HG03066 (cell line): ENCODE results near the gene RABGEF1.
"Not testable (repeated sequence)": the region's sequence is repeated elsewhere in the genome, so short reads cannot be mapped to it uniquely, and the experiment has no call there.

Experiments used
- ATAC-seq: cut with Tn5 transposase; IDR thresholded peaks from one replicate; pipeline ENCODE4 v1.9.1; 2021; ENCODE audit warnings: low read depth; ENCODE audit not compliant: unreplicated experiment

The RABGEF1 gene

GRCh38 chr7:66734006-66734405 lies 6.5 kb upstream of the RABGEF1 start:
- ATAC-seq: no peak

- ATAC-seq: no peak
Observed at GRCh38 chr7:66735154-66735553, 5.4 kb upstream of the RABGEF1 start.

GRCh38 chr7:66735850-66736249 lies 4.7 kb upstream of the RABGEF1 start:
- ATAC-seq: no peak

GRCh38 chr7:66736892-66737291 lies 3.6 kb upstream of the RABGEF1 start:
- no peak for ATAC-seq

GRCh38 chr7:66737667-66738066 lies 2.9 kb upstream of the RABGEF1 start:
- ATAC-seq: no peak

- ATAC-seq: no peak
Observed at GRCh38 chr7:66739477-66739876, 1.1 kb upstream of the RABGEF1 start.

- ATAC-seq: no peak
Observed at GRCh38 chr7:66739953-66740301, 606 bp upstream of the RABGEF1 start.

GRCh38 chr7:66740980-66741709 lies 612 bp downstream of the RABGEF1 start:
- ATAC-seq: peak; percentile 34

GRCh38 chr7:66741710-66742049 lies 1.1 kb downstream of the RABGEF1 start:
- ATAC-seq: no peak

GRCh38 chr7:66742298-66742697 lies 1.8 kb downstream of the RABGEF1 start:
- not testable (repeated sequence) for ATAC-seq

- ATAC-seq: no peak
Observed at GRCh38 chr7:66743920-66744319, 3.4 kb downstream of the RABGEF1 start.

- ATAC-seq: no peak
Observed at GRCh38 chr7:66747385-66747784, 6.9 kb downstream of the RABGEF1 start.

- no peak for ATAC-seq
Observed at GRCh38 chr7:66747881-66748511, 7.5 kb downstream of the RABGEF1 start.

- ATAC-seq: no peak
Observed at GRCh38 chr7:66748791-66749190, 8.3 kb downstream of the RABGEF1 start.

- ATAC-seq: no peak
Observed at GRCh38 chr7:66751945-66752344, 11.4 kb downstream of the RABGEF1 start.

- no peak for ATAC-seq
Observed at GRCh38 chr7:66754541-66754940, 14.0 kb downstream of the RABGEF1 start.

GRCh38 chr7:66755059-66755458 lies 14.5 kb downstream of the RABGEF1 start:
- not testable (repeated sequence) for ATAC-seq

GRCh38 chr7:66756227-66756626 lies 15.7 kb downstream of the RABGEF1 start:
- not testable (repeated sequence) for ATAC-seq

GRCh38 chr7:66756889-66757288 lies 16.4 kb downstream of the RABGEF1 start:
- ATAC-seq: no peak

GRCh38 chr7:66757939-66758338 lies 17.4 kb downstream of the RABGEF1 start:
- ATAC-seq: no peak

- ATAC-seq: peak; percentile 85
Observed at GRCh38 chr7:66758950-66759628, 18.6 kb downstream of the RABGEF1 start.

GRCh38 chr7:66763183-66763582 lies 22.6 kb downstream of the RABGEF1 start:
- not testable (repeated sequence) for ATAC-seq
